HG02884 (cell line): Measurements from ENCODE around the gene MELTF.

Experiments used
- ATAC-seq: cut with Tn5 transposase; IDR thresholded peaks from one replicate; pipeline ENCODE4 v1.9.1; 2021; ENCODE audit warnings: mild to moderate bottlenecking, moderate library complexity; ENCODE audit not compliant: unreplicated experiment

The MELTF gene

GRCh38 chr3:196995027-196995426, 34.6 kb downstream of the MELTF start:
- ATAC-seq, result no peak

- no peak for ATAC-seq
Measured at GRCh38 chr3:196994056-196994455, 35.6 kb downstream of the MELTF start.

DNA sequence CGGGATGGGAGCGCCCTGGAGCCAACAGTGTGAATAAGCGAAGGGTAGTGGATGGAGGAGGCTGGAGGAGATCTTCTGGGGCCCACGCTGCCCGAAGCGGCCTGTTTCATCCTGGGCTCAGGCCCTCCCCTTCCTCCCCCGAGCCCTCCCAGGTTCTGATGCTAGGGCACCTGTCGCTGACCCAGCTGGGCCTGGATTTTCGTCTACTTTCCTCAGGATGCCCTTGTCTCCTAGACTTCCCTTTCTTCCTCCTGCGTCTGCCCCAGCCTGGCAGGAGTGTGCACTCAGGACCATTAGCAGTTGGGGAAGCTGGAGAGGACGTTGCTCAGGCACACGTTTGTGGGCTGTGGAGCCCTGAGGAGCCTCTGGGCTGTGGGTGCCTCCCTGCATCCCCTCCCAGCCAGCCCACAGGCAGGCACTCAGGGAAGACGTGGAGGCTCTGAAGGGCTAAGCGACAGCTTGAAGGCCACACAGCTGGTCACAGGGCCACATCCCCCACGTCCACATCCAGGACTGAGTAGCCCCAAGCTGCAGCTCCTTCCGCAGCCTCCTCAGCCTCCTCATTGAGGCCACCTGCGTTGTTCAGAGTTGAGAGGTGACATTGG, 37.1 kb downstream of the MELTF start:
- ATAC-seq, result no peak

DNA sequence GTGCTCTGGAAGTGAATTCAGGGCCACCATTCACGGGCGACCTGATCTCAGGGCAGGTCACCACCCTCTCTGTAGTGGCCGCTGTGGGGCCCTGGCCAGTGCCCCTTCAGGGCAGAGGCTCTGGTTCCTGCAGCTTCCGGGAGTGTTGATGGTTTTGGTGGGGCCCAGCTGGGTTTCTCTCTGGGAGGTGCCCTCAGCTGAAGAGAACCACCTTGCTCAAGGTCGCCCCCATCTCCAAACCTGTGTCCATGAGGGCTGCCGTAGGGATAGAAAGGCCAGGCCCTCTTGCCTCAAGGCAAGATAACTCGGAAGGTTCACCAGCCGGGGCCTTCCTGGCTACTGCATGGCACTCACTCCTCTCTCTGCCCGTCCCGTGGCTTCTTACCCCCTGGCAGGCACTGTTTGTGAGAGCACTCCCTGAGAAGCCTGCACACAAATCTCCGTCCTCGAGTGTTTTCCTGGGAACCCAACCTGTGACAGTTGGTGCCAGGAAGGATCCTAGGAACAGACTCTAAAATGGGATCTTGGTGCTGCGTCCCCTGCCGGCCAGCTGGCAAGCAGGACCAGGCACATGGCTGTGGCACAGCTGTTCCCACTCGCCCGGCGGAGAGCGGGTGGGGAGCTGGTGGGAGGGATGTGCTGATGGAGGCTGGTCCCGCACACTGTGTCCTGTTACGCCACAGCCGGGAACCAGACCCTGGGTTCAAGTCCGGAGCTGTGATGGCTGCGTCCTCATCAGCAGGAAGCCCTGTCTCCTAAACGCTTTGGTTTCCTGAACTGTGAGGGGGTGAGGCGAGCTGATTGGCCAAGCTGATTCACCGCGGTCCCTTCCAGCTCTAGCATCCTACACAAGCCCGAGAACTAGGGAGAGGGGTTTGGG, 37.8 kb downstream of the MELTF start:
- ATAC-seq, result no peak

DNA sequence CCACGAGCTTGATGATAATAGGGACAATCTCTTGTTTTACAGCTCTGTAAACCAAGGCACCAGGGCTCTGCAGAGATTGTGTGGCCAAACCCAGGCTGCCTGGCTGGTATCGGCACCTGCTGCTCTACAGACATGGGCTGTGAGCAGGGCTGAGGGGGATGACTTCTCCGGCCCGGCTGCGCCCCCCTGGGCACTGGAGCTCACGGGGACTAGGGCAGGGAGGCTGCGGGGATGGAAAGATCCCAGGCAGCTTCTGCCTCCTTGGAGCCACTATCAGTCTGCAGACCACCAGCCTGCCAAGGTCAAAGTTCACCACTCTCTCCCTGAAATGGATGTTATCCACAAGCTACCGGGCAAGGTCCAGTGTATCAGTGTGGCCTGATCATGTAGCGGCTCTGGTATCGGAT, 39.0 kb downstream of the MELTF start:
- ATAC-seq, result no peak

GRCh38 chr3:196989721-196990262, 39.8 kb downstream of the MELTF start:
- no peak for ATAC-seq

DNA sequence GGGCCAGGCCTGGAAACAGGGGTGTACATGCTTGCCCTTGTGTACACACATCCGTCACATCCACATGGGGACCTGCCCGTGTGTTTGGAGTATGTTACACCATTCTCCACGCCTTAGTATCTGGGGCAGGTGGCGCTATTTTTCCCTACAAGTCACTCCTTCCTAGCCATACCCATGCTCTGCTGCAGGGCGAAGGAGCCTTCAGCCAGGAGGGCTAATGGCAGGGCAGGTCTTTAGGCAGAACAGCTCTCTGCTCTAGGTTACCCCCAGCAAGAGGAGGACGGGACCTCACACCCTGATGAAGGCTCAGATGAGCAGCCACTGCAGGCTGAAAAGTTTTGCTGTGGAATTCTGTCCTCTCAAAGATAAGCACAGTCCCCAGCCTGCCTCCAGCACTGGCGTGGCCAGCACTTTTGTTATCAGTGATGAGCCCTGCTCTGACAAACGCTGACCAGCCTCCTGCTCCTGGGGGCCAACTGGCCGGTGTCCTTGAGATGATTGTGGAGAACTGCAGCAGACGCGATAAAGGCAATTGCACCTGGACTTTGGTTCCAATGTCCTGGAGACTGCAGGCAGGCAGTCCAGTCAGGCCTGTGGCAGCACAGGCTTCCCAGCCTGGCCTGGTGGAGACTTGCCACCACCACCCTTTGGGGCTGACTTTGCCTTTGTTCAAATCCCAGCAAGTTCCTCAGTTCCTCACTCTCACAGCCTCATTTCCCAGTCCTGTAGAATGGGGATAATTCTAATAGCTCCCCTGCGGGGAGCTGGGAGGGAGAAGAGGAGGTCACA, 41.2 kb downstream of the MELTF start:
- no peak for ATAC-seq

DNA sequence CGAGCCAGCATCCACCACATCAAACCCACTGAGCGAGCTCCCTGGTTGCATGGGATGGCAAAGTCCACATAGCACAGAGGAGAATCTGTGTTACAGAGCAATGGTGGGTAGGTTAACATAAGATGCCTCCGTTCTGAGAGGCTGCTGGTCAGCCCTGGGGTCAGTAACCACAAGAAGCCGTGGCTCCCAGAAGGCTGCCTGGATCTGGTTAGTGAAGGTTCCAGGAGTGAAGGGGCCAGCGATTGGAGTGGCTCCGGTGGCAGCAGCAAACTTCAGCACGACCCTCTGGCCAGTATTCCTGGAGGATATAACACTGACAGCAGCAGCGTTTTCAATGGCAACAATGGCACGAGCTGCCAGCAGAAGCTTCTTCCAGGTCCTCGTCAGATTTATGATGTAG, 42.6 kb downstream of the MELTF start:
- no peak for ATAC-seq

DNA sequence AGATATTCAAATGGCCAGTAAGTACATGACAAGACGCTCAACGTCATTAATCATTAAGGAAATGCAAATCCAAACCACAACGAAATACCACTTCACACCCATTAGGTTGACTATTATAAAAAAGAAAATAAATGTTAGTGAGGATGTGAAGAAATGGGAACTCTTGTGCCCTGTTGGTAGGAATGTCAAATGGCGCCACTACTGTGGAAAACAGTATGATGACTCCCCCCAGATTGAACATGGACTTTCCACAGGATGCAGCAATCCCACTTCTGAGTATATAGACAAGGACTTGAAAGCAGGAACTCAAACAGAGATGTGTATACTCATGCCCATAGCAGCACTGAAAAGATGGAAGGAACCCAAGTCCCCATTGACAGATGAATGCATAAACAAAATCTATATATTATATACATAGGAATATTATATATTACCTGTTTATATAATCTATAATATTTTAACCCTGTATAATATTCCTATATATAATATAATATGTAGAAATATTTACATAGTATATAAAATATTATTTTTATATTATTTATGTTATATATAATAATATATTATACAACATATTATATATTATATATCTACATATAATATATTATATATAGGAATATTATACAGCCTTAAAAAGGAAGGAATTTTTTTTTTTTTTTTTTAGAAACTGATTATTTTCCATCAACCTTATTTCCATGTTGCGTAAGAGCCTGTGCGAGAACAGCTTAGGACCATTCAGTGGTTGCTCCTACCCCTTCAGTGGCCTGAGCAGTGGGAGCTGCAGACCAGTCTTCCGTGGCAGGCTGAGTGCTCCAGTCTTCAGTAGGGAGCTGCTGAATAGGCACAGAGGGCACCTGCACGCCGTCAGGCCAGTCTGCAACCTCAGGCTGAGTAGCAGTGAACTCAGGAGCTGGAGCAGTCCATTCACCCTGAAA, 43.4 kb downstream of the MELTF start:
- no peak for ATAC-seq

- no peak for ATAC-seq
Measured at GRCh38 chr3:196985298-196985697, 44.3 kb downstream of the MELTF start.

DNA sequence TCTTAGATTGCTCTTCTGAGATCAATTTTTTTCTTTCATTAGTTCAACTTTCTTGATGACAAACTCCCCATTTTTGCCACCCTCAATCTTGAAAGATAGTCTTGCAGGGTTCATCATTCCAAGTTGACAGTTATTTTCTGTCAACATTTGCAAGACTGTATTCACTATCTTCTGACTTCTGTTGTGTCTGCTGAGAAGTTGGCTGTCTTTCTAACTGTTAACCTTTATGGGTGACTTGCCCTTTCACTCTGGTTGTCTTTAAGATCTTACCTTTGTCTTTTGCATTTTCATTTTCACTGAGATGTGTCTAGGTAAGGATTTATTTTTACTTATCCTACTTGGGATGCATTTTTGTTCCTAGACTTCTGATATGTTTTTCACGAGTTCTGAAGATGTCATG, 46.4 kb downstream of the MELTF start:
- no peak for ATAC-seq

GRCh38 chr3:196981657-196982056, 48.0 kb downstream of the MELTF start:
- ATAC-seq, result no peak

DNA sequence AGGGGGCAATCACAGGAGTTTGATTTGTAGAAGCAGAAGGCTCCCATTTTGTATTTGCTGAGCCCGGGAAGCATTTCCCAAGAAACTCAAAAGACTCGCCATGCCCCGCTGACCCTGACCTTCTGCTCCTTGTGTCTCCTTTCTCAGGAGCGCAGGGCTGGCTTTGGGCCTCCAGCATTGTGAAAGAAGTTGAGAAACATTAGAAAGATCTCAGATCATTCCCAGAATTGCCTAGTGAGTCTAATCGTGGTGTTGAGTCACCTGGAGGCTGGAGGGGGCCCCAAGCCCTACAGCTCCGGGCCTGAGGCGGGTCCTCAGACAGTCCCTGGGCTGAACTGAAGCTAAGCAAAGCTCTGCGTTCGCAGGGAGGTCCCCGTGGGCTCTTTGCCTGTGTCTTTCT, 50.1 kb downstream of the MELTF start:
- ATAC-seq, result no peak

- no peak for ATAC-seq
Measured at GRCh38 chr3:196976941-196977340, 52.7 kb downstream of the MELTF start.

DNA sequence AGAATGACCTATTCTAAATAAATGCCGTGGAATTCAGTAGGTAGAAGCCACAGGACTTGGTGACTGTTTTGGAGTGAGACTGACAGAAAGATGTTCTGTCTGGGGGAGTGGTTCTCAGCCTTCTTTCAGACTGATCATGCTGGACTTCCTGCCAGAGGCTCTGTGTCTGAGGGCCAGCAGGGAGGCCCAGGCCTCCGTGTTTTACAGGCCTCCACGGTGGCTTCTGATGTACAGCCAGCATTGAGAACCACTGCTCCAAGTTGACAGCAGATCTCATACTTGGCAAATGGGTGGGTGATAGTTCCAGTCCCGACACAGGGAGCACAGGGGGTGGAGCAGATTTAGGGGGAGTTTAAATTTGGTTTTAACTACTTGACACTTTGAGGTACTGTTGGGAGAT, 54.3 kb downstream of the MELTF start:
- ATAC-seq, result no peak

DNA sequence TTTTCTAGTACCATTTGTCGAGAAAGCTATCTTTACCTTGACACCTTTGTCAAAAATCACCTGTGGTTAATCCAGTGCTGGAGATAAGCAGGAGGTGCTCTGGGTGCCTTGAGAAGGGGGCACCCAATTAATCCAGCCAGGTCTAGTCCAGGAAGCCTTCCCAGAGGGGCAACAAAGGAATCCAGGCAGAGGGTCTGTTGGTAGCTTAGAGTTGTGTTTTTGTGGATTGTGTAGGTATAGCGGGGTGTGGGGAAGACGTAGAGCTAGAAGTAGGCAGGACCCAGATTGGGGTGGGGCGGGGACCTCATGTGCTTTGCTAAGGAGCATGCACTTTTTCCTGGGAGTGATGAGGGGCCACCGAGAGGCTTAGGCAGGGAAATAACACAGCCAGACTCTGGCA, 55.0 kb downstream of the MELTF start:
- no peak for ATAC-seq

DNA sequence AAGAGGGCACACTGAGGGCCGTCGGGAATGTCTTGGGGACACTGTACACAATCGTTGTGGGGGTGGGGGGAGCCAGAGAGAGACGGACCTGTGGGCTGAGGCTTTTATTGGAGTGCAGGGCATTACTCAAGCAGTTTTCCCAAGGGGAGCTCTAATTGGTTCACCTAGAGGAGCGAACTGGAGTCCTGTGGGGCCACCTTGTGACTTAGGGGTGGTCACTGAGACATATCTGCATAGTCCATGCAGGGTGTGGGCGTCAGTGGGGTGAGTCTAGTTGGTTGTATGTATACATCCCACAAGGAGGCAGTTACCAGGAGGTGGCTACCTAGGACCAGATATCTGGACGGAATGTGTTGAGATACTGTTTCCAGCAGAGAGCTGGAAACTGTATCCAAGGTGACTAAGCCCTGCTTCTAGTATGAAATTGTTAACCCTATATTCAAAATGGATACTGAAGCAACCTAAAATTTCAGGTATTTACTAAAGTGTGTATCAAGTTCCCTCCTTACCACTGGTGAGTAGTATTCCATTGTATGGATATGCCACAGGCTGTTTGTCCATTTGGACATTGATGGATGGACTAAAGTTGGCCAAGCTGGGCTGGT, 58.4 kb downstream of the MELTF start:
- no peak for ATAC-seq

- no peak for ATAC-seq
Measured at GRCh38 chr3:196970547-196971093, 59.0 kb downstream of the MELTF start.

DNA sequence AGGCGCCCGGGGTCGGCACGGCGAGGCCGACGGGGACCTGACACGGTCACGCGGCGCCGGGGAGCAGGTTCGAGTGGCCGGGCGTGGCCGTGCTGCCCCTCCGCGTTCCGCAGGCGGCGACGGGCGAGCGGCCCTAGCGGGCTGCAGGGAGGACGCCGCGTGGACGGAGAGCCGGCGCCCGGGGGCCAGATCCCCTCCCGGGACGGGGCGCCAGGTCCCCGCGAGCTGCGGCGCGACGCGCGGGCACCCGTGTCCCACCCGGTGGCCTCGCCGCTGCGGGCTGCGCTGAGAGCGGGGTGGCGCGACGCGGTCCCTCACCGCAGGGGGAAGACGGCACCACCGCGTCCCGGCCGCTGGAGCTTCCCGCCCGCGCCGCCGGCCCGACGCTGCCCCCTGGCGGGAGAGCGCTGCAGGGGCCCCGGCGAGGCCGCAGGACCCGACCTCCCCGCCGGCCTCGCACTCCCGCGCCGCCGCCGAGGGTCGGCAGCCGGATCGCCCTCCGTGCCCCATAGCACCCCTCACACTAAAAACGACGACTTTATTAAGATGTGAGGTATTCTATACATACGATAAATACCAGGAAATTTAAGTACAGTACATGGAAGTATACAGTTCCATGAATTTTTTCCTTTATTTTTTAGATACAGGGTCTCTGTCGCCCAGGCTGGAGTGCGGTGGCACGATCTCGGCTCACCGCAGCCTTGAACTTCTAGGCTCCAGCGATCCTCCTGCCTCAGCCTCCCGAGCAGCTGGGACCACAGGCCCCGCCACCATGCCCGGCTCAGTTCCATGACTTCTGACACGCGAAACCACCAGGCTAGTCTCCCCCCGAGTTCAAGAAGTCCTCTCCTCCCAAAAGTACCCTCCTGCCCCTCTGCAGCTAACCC, 59.7 kb downstream of the MELTF start:
- ATAC-seq, result peak; percentile 41
